Measurements from ENCODE around the gene ELL2.
A peak's percentile ranks its signal among the peaks of the same experiment; 100 is the strongest.
"Not testable (repeated sequence)": the region's sequence is repeated elsewhere in the genome, so short reads cannot be mapped to it uniquely, and the experiment has no call there.

The ELL2 gene

DNA sequence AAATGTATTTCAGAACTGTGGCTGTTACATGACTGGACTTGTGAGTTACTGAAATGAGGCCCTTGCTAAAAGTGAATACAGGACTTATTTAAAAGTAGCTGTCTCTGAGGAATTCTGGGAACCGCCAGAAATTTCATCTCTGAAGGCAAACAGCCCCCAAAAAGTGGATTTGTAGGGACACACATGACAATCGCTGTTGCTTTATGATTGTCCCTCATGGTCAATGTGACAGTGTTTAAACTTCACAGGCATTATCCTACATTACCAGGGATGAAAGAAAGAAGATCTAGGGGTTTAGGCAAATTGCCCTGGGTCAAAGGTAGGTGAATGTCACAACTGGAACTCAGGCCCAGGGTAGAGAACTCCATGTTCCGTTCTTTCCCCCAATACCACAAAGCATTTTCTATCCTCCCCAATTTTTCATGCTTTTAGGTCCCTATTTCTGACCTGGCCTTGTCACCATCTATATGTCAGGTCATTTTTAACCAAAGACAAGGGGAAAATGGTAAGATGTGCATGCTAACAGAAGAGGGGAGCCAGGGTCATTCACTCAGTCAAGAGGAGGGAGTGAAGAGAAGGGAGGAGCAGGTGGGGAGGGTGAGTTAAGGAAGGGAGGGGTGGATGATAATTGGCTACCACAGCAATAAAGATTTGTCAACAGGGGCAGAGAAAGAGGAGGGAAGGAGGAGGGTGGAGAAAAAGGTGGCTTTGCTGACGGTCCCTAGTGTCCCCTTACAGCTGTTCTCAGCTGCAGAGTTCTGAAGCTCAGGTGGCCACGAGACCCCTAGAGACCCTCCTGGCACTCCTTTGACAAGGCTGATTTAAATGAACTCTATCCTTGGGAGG lies 81.3 kb downstream of the ELL2 start:
- DNase-seq (ENCODE audit: low spot score): no peak

DNA sequence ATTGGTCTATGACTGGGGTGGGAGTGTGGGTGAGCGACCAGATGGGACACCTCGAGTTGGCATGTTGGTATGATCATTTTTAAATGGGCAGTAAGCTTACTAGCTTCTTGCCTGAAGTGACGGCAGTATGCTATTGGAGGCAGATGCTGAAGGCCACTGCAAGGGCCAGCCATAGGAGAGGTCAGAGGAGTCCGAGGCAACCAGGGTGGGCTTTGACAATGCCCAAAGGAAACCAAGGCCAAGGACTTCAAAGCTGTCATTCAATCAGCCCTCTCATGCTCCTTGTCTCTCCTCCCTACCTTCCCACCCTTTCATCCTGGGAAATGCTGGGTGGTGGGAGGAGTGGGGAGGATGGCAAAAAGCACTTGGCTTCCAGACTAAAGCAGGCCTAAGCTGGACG lies 82.0 kb downstream of the ELL2 start:
- no peak for DNase-seq (ENCODE audit: low spot score)

DNA sequence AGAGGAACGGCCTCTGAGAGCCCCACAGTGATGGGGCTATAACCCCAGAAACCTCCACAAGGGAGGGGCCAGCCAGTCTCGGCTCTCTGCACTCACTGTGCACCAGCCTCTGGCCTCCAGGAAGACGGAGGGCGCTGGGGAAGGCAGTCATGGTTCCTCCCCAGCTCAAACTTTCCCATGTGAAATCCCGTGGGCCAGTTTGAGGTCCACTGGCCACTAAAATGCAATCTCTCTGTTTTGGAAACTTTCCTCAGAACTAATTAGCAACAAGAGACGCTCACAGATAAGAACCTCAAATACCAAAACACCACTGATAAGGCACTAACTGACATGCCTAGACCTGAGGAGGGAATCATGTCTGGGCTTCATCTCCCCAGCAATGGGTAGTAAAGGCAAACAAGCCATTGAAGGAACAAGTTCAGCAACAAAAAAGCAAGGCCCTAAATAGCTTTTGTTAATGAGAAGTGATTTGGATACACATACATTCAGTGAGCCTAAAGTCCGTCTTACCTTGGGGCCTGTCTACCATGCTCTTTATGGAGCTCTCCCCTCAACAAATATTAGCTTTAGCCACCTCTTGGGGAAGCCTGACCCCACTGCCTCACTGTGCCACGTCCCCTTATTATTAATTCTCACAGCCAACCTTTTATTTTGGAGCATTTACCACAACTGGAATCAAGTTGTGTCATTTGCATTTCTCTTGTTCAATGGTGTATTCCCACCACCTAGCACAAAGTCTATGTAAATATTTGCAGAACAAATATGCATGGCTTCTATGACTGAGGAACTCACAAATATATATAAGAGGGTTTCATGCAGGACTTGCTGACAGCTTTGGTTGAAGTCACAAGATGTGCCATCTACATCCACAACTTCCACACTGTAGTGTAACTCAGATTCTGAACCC lies 83.0 kb downstream of the ELL2 start:
- DNase-seq (ENCODE audit: low spot score): no peak

DNA sequence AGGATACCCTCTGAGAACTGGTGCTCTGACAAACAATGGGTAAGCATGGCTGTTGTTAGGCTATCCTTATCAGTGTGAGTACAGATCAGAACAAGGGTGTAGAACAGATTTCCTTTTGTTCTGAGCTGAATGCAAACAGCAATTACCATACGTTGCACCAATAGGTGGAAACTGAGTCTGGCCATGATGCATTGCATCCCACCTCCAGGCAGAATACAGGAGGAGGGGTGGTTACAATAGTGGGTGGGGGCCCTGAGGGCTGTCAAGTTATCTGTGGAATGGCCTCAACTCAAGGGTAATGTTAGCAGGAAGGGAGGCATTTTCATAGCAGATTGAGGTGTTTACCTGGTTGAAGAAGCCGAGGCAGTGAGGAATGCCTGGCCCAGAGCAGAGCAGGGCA lies 84.9 kb downstream of the ELL2 start:
- no peak for DNase-seq (ENCODE audit: low spot score)

DNA sequence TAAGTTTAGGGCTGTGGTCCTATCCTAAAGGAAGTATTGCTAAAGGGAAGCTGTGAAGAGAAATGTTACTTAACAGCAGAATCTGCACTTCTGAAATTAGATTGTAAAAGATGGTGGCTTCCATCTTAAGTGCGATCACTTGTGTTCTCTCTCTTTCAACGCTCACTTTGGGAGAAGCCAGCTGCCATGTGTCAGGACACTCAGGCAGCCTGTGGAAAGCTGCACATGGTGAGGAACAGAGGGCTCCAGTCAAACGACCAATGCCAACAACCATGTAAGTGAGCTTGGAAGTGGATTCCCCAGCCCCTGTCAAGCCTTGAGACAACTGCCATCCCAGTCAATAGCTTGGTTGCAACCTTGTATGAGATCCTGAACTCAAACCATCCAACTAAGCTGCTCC lies 87.4 kb downstream of the ELL2 start:
- no peak for DNase-seq (ENCODE audit: low spot score)

DNA sequence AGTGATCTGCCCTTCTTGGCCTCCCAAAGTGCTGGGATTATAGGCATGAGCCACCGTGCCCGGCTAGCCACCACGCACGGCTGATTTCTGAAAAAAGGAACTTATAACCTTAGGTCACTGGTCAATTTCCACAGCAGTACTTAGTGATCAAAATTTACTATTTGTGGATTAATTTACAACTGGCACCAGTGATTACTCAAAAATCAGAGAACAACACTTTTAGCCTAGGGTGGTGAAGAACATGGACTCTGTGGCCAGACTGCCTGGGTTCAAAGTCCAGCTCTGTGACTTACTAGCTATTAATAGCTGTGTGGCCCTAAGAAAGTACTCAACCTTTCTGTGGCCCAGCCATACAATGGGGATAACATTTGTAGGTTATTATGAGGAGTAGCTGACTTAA lies 88.3 kb downstream of the ELL2 start:
- no peak for DNase-seq (ENCODE audit: low spot score)

DNA sequence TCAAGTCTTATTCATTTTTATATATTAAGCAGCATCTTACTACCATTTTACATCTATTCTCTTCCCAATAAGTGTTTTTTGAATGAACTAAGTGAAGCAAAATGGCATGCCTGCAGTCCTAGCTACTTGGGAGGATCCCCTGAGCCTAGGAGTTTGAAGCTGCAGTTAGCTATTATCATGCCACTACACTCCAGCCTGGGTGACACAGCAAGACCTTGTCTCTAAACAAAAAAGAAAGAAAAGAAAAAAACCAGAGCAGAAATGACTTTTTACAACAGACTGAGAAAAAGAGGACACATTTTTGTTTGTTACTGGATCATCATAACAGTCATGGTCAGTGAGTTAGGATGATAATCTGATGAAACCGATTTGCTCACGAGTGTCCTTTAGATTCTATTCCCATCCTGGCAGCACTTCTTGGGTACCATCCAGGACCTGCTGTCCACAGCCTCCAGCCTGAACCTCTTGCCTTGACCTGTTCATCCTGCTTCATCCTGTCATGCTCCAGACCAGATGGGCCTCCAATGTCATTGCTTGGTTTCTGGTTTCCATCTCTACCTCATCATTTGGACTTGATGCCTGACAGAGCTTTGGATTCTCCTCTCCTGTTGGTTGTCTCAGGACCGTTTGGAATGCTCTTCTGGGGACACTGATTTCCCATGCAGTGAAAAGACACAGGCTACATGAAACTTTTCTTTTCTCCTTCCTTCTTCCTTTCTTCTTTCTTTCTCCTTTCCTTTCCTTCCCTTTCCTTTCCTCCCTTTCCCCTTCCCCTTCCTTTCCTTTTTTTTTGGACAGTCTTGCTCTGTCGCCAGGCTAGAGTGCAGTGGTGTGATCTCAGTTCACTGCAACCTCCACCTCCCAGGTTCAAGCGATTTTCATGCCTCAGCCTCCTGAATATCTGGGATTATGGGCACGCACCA lies 89.0 kb downstream of the ELL2 start:
- no peak for DNase-seq (ENCODE audit: low spot score)

DNA sequence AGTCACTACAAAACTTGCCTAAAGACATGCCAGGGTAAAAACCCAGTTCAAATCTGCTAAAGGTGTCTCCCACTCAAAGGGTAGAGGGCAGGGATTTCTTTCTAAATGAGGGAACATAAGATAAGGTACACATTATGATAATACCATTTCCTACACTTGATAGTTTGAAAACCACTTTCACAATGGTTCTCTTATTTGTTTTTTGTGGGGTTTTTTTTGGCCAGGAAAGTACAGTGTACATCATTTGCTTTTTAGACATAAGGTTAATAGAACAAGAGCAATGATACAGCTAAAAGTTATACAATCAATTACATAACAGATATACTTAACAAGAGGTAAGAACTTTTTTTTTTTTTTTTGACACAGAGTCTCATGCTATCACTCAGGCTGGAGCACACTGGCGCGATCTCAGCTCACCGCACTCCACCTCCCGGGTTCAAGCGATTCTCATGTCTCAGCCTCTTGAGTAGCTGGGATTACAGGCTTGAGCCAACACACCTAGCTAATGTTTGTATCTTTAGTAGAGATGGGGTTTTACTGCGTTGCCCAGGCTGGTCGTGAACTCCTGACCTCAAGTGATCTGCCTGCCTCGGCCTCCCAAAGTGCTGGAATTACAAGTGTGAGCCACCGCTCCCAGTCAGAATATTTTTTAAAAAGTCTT lies 90.4 kb downstream of the ELL2 start:
- DNase-seq (ENCODE audit: low spot score): no peak

DNA sequence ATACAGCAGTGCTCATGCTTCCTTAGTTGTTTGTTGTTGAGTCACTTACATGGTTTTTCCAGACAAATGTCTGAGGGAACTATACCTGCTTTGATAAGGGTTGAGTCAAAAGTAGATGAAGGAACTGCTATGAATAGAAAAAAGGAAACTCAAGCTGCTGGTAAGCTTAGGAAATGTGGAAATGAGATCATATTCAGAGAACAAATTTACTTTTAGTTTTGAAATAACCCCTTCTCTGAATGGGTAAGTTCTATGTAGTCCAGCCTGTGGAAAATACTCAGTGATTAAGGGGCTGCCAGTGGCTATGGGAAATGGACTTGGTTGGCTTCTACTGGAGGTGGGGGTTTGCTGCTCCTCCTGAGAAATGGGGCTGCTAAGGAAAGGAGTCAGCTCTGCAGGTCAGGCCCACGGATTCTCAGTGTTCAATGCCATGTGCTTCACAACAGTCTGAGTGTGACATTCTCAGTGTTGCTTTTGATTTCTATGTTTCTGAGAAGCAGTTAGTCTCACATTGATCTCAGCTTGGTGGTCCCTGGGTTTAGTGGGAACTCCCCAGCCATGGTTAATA lies 91.5 kb downstream of the ELL2 start:
- DNase-seq (ENCODE audit: low spot score): no peak

DNA sequence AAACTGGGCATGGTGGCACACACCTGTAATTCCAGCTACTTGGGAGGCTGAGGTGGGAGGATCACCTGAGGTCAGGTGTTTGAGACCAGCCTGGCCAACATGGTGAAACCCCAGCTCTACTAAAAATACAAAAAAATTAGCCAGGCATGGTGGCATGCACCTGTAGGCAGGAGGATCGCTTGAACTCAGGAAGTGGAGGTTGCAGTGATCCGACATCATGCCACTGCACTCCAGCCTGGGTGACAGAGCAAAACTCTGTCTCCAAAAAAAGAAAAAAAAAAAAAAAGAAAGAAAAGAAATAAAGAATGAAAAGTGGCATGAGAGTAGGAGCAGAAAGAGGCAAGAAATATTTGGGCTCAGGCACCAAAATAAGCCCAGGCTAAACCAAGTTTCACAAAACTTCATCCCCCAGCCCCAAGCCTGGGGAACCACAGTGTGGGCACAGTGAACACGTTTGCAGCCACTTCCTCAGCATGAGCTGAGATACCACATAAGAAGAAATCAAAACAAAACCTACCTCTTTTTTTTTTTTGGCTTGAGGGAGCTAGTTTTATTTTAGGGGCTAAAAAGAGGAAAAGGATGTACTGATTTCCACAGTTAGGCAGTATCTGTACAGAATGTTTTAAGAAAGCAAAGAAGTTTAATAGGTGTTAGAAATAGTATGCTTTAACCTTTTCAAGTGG lies 92.3 kb downstream of the ELL2 start:
- DNase-seq (ENCODE audit: low spot score): not testable (repeated sequence)

DNA sequence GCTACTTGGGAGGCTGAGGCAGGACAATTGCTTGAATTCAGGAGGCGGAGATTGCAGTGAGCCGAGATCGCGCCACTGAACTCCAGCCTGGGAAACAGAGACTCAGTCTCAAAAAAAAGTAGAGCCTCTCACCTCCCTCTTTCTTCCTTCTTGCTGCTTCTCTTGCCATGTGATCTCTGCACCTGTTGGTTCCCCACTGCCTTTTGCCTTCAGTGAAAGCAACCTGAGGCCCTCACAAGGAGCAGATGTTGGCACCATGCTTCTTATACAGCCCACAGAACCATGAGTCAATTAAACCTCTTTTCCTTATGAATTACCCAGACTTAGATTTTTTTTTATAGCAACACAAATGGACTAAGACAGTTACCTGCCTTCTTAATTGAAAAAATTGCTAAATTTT lies 93.5 kb downstream of the ELL2 start:
- DNase-seq (ENCODE audit: low spot score): no peak

DNA sequence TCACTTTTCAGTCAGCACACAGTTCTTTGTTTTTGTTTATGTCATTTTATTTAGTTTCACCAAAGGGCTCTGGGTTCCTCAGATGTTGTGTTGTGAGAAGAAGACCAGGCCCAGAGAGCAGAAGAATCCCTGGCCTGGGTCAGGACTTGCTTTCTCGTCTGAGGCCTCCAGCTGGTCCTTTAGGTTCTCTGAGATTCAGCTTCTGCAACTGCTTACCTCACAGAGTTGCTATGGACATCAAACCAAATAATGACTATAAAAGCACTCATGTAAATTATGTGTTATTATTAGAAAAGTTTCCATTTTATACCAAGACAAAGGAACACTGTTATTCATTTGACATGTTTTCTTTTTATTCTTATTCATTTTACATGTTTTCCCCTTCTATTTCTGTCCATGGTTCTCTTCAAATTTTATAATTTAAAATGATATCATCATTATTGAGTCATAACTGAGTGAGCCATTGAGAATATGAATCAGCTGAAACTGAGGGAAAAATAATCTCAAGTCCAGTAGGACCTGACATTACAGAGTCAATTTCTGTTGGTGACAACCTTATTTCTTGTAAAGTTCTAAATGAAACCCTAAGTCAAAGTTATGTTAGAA lies 95.1 kb downstream of the ELL2 start:
- no peak for DNase-seq (ENCODE audit: low spot score)

DNA sequence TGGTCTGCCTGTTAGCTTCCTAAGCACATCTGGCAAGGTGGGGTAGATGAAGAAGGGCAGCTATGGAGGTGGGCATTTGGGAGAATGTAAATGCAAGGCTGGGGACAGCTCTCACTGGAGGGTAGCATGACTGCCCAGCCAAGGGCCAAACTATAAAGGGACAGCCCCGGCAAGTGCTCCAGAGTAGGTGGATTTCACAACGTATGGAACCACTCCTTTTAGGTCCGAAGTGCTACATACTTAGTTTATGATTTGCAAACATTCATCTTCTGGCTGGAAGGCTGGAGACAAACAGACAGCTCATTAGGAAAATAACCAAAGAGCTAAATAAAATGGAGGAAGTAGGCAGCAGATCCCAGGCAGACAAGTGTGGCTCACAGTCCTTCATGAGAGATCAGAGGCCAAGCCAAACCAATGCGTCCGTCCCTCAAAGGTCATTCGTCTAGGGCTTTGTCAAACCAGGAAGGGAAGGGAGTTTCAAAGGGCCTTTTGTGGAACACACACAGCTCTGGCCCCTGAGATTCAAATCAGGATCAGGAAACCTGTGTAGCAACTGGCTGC lies 96.6 kb downstream of the ELL2 start:
- DNase-seq (ENCODE audit: low spot score): no peak

DNA sequence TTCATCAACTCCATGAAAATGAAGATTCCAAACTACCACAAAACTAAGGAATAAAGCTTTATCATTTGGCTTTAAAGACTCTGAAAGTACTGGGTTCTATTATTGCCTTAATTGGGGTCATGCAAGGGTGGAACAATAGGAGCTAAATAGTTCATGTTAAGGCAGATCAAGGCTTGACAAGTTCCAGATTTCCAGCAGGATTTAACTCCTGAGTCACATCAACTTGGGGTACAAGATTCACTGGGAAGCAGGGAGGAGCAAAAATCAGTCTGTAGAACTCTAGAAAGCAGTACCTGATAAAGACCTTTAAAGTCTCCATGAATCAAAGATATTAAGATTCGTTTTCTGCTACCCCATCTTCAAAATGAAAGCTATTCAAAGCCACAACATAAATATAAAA lies 97.2 kb downstream of the ELL2 start:
- no peak for DNase-seq (ENCODE audit: low spot score)

DNA sequence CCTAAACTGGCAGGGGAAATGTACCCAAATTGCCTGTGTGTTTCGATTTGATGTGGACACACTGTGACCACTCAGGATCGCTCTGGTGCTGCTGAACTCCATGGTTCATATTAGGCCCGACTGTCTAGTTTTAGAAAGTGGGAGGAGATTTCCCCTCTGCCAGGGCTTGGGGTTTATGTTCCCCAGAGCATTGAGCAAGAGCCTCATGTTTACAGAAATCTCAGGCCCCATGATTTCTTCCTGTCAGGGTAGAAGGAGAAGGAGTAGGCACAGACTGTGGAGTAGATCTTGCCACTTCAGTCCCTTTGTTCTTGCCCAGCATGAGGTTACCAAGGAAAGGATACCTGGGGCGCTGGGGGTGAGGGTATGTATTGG lies 98.3 kb downstream of the ELL2 start:
- no peak for DNase-seq (ENCODE audit: low spot score)

DNA sequence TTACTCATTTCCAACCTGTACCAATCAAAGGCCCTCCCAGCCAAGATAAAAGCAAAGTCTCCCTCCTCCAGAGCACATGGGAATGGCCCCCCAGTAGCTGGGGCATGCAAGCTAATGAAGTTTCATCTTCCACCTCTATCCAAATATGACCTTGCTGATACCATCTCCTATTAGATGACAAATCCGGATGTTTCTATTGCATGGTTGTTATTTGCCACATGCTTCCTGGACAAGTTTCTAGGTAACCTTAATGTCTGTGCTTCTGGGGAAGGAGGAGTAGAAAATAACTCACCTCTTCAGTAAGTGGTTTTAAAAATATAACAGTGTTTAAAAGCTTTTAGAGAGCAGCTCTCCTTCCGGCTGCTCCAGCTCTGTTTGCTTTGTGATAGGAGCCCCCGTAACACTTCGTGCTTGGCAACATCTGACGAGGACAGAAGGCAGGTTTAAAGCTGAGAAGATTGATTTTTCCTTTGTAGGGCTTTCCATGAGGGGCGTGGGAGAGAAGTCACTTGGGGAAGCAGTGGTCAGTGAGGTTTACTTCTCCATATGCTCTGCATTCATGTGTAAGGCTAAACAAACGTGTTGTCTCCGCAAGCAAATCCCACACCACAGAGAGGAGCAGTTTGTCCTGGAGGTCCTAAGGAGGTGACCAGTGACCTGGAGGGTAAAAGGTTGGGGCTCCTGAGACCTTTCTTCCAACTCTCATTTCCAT lies 98.8 kb downstream of the ELL2 start:
- DNase-seq (ENCODE audit: low spot score): no peak

DNA sequence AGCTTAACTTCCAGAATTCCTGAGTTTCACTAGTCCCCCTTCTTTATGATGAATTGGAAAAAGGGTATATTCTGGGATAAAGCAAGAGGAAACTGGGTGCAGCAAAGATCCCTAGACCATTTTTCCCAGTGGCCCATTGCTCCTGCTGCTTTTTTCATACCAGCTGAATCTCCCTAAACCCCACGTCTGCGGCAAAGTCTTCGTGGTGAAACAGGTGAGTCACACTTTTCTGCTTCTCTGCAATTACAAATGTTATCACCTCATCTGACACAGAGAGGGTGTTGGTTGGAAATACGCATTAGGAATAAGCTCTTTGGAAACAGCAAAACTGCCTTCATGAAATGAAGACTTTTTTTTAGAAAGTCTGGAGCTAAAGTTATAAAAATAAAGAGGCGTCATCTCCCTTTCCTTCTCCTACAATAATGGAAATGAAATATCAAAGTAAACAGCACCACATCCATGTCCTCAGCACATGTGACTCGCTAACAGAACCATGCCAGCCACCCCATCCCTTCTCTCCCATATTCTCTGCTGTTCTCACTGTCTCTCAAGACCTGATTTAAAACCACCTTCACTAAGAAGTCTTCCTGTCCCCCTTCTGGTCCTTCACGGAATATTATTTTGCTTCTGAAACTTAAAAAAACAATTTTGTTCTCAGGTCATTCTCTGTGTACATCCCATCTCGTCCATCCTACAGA lies 99.6 kb downstream of the ELL2 start:
- DNase-seq (ENCODE audit: low spot score): peak; percentile 84

DNA sequence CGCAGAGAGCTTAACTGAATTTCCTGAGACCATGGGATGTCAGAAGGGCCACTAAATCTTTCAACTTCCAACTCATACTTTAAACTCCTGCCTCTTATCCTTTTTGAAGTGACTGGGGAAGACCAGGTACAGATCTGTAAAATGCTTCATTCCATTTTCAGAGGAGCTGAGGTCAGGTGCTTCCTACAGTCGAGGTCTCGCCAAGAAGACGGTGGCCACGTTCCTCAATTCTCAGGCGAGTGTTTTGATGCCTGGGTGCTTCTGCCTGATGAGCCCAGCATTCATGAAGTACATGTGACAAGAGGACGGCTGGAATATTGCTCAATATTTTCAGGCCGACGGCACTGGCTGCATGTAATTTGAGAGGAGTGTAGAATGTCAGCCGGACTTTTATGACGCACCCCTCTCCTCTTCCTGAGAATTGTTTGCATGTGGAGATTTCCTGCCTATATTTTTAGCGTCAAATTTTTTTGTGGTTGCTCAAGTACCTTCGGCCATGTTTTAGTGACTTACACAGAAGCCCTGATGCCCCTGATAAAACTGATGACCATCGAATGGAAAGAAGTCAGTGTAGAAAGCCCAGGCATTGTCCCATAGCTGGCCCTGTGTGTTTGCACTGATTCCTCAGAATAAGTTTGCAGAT lies 100.3 kb downstream of the ELL2 start:
- DNase-seq (ENCODE audit: low spot score): peak; percentile 90

Data from SW480 (cell line).